Measurements from ENCODE around the gene XPR1. TPM values are rescaled to one million over a fixed set of nuclear protein-coding genes. Genes with fewer than 3 reads are reported as not detected.
"Not testable (repeated sequence)": the region's sequence is repeated elsewhere in the genome, so short reads cannot be mapped to it uniquely, and the experiment has no call there.

The XPR1 gene
- total RNA-seq, 1 donor from 2014 or later: 46.7 TPM

GRCh38 chr1:180811886-180812285 is 180.1 kb downstream of the XPR1 start:
- Mint-ChIP-seq H3K4me1 (peaks cover 12% of the 10 kb centered on the region), H3K9me3 (no peaks in the 10 kb centered on the region), H3K27me3 (ENCODE audit: low read depth) (no peaks in the 10 kb centered on the region), H3K4me3 (no peak overlapping the region), H3K36me3 (ENCODE audit: low read depth) (peaks cover 29% of the 10 kb centered on the region), H3K27ac (ENCODE audit: unreplicated experiment) (no peak overlapping the region)
- no peak for DNase-seq (ENCODE audit: low read depth, low spot score)
- TF ChIP-seq CTCF (conservative IDR thresholded peaks at IDR 0.05): no peak

GRCh38 chr1:180814258-180814657 is 182.4 kb downstream of the XPR1 start:
- no peak for TF ChIP-seq CTCF (conservative IDR thresholded peaks at IDR 0.05)
- no peaks in the 10 kb centered on the region for H3K27me3 Mint-ChIP-seq (ENCODE audit: low read depth)
- peaks cover 12% of the 10 kb centered on the region for H3K4me1 Mint-ChIP-seq
- H3K4me3 Mint-ChIP-seq: no peak overlapping the region
- H3K36me3 Mint-ChIP-seq (ENCODE audit: low read depth): peaks cover 19% of the 10 kb centered on the region
- H3K27ac Mint-ChIP-seq (ENCODE audit: unreplicated experiment): no peak overlapping the region
- DNase-seq (ENCODE audit: low read depth, low spot score): no peak
- H3K9me3 Mint-ChIP-seq: no peaks in the 10 kb centered on the region

- H3K9me3 Mint-ChIP-seq: peaks cover 1% of the 10 kb centered on the region
- peaks cover 22% of the 10 kb centered on the region for H3K36me3 Mint-ChIP-seq (ENCODE audit: low read depth)
- no peak for DNase-seq (ENCODE audit: low read depth, low spot score)
- no peak overlapping the region for H3K27ac Mint-ChIP-seq (ENCODE audit: unreplicated experiment)
- TF ChIP-seq CTCF (conservative IDR thresholded peaks at IDR 0.05): no peak
- no peak overlapping the region for H3K4me3 Mint-ChIP-seq
- H3K27me3 Mint-ChIP-seq (ENCODE audit: low read depth): no peaks in the 10 kb centered on the region
- H3K4me1 Mint-ChIP-seq: peaks cover 12% of the 10 kb centered on the region
Observed at GRCh38 chr1:180815188-180815587, 183.4 kb downstream of the XPR1 start.

- H3K36me3 Mint-ChIP-seq (ENCODE audit: low read depth): peaks cover 31% of the 10 kb centered on the region
- H3K9me3 Mint-ChIP-seq: peaks cover 9% of the 10 kb centered on the region
- DNase-seq (ENCODE audit: low read depth, low spot score): no peak
- no peak overlapping the region for H3K4me3 Mint-ChIP-seq
- no peak overlapping the region for H3K27ac Mint-ChIP-seq (ENCODE audit: unreplicated experiment)
- H3K27me3 Mint-ChIP-seq (ENCODE audit: low read depth): no peaks in the 10 kb centered on the region
- H3K4me1 Mint-ChIP-seq: peaks cover 12% of the 10 kb centered on the region
- TF ChIP-seq CTCF (conservative IDR thresholded peaks at IDR 0.05): no peak
Observed at GRCh38 chr1:180816132-180816531, 184.3 kb downstream of the XPR1 start.

GRCh38 chr1:180821970-180822369 is 190.1 kb downstream of the XPR1 start:
- H3K4me3 Mint-ChIP-seq: no peak overlapping the region
- DNase-seq (ENCODE audit: low read depth, low spot score): no peak
- H3K27ac Mint-ChIP-seq (ENCODE audit: unreplicated experiment): peak overlapping the region; percentile 57
- peaks cover 17% of the 10 kb centered on the region for H3K9me3 Mint-ChIP-seq
- H3K36me3 Mint-ChIP-seq (ENCODE audit: low read depth): peaks cover 17% of the 10 kb centered on the region
- H3K4me1 Mint-ChIP-seq: peaks cover 7% of the 10 kb centered on the region
- TF ChIP-seq CTCF (conservative IDR thresholded peaks at IDR 0.05): no peak
- H3K27me3 Mint-ChIP-seq (ENCODE audit: low read depth): no peaks in the 10 kb centered on the region

GRCh38 chr1:180831507-180831906 is 199.7 kb downstream of the XPR1 start:
- not testable (repeated sequence) for H3K4me3 Mint-ChIP-seq; DNase-seq (ENCODE audit: low read depth, low spot score); H3K27ac Mint-ChIP-seq (ENCODE audit: unreplicated experiment); H3K9me3 Mint-ChIP-seq; H3K27me3 Mint-ChIP-seq (ENCODE audit: low read depth)
- H3K36me3 Mint-ChIP-seq (ENCODE audit: low read depth): peaks cover 30% of the 10 kb centered on the region
- H3K4me1 Mint-ChIP-seq: peaks cover 18% of the 10 kb centered on the region

- H3K27me3 Mint-ChIP-seq (ENCODE audit: low read depth); H3K9me3 Mint-ChIP-seq; DNase-seq (ENCODE audit: low read depth, low spot score); H3K27ac Mint-ChIP-seq (ENCODE audit: unreplicated experiment); H3K4me3 Mint-ChIP-seq: not testable (repeated sequence)
- peaks cover 36% of the 10 kb centered on the region for H3K36me3 Mint-ChIP-seq (ENCODE audit: low read depth)
- H3K4me1 Mint-ChIP-seq: peaks cover 34% of the 10 kb centered on the region
Observed at GRCh38 chr1:180833180-180833579, 201.4 kb downstream of the XPR1 start.

Measured in neural crest cell (in vitro differentiated cells).